Prostate gland (tissue), 2 donors: ENCODE measurements around the gene RAB11FIP5.

ENCODE experiments used
- POLR2A ChIP-seq: fragments of 450-650 bp; IDR thresholded peaks from one replicate; pipeline ENCODE4 v1.6.1; 2016; ENCODE audit warnings: antibody characterized with exemption, mild to moderate bottlenecking
- POLR2AphosphoS5 ChIP-seq: sonication (generic); formaldehyde crosslinking; IDR thresholded peaks from one replicate; pipeline ENCODE4 v1.6.1; 2017; ENCODE audit warnings: antibody characterized with exemption
- TF ChIP-seq, protein P1 (sequence below), 4 experiments: fragments of 200-600 bp in 2 of 4; fragments of 450-650 bp in 2 of 4; sonication (generic) in 2 of 4; IDR thresholded peaks; 1 replicate in 3 of 4; 2 replicates in 1 of 4; pipeline ENCODE4 v1.5.1; 2016 to 2019; ENCODE audit warnings: antibody characterized with exemption in 4 of 4, mild to moderate bottlenecking in 2 of 4, moderate library complexity in 2 of 4

- TF ChIP-seq, protein P1, sequence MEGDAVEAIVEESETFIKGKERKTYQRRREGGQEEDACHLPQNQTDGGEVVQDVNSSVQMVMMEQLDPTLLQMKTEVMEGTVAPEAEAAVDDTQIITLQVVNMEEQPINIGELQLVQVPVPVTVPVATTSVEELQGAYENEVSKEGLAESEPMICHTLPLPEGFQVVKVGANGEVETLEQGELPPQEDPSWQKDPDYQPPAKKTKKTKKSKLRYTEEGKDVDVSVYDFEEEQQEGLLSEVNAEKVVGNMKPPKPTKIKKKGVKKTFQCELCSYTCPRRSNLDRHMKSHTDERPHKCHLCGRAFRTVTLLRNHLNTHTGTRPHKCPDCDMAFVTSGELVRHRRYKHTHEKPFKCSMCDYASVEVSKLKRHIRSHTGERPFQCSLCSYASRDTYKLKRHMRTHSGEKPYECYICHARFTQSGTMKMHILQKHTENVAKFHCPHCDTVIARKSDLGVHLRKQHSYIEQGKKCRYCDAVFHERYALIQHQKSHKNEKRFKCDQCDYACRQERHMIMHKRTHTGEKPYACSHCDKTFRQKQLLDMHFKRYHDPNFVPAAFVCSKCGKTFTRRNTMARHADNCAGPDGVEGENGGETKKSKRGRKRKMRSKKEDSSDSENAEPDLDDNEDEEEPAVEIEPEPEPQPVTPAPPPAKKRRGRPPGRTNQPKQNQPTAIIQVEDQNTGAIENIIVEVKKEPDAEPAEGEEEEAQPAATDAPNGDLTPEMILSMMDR (IDR thresholded peaks at IDR 0.05): no peak
- TF ChIP-seq POLR2A (no peak), POLR2AphosphoS5 (no peak)
These were observed 38.4 kb downstream of the RAB11FIP5 start for GRCh38 chr2:73074110-73075069.
